Glutamatergic neuron (in vitro differentiated cells): ENCODE data around the gene STK25. TPM values are rescaled to one million over a fixed set of nuclear protein-coding genes. Genes with fewer than 3 reads are reported as not detected.

Experiments
- DNase-seq: peaks from one replicate; pipeline ENCODE4 v3.0.0; 2022
- H3K27ac Mint-ChIP-seq: one replicate; pipeline ENCODE4 v1.8.0; 2020; ENCODE audit warnings: mild to moderate bottlenecking, mixed read lengths, inconsistent platforms; ENCODE audit not compliant: unreplicated experiment
- H3K27me3 Mint-ChIP-seq: one replicate; pipeline ENCODE4 v1.8.0; 2020; ENCODE audit warnings: mild to moderate bottlenecking, moderate library complexity, mixed read lengths, inconsistent platforms; ENCODE audit not compliant: unreplicated experiment
- H3K36me3 Mint-ChIP-seq: one replicate; pipeline ENCODE4 v1.8.0; 2020; ENCODE audit warnings: mild to moderate bottlenecking, mixed read lengths, inconsistent platforms; ENCODE audit not compliant: unreplicated experiment
- H3K4me1 Mint-ChIP-seq: one replicate; pipeline ENCODE4 v1.8.0; 2020; ENCODE audit warnings: mild to moderate bottlenecking, low read depth, mixed read lengths, inconsistent platforms; ENCODE audit not compliant: unreplicated experiment
- H3K4me3 Mint-ChIP-seq: one replicate; pipeline ENCODE4 v1.8.0; 2020; ENCODE audit warnings: mild to moderate bottlenecking, mixed read lengths, inconsistent platforms; ENCODE audit not compliant: unreplicated experiment
- H3K9me3 Mint-ChIP-seq: one replicate; pipeline ENCODE4 v1.8.0; 2020; ENCODE audit warnings: mild to moderate bottlenecking, moderate library complexity, mixed read lengths, inconsistent platforms; ENCODE audit not compliant: unreplicated experiment
- long read RNA-seq: library from polyadenylated mRNA; unstranded; transcript quantifications from one replicate; pipeline ENCODE4 v2.0.0, GENCODE V29; 2020; ENCODE audit not compliant: unreplicated experiment
- total RNA-seq: library from RNA; stranded (reverse); fragmentation: NEBNext Ultra II Directional; extraction: Animal tissue kit (Norgen Biotek cat#: 25700); gene quantifications from one replicate; pipeline ENCODE4 v1.2.1, GENCODE V29; 2021; ENCODE audit not compliant: unreplicated experiment
- TF ChIP-seq, protein P1 (sequence below): fragments of 200-600 bp; sonication (generic); IDR thresholded peaks from one replicate; pipeline ENCODE4 v1.5.0; 2021; ENCODE audit not compliant: partially characterized antibody, unreplicated experiment

Gene STK25
- 347 TPM for total RNA-seq
- long read RNA-seq, full-length matches to known transcripts = 180 of 251 reads
- long read RNA-seq, partial matches to known transcripts = 9 of 251 reads
- long read RNA-seq, other reads (novel, unspliced or antisense) = 62 of 251 reads

DNA sequence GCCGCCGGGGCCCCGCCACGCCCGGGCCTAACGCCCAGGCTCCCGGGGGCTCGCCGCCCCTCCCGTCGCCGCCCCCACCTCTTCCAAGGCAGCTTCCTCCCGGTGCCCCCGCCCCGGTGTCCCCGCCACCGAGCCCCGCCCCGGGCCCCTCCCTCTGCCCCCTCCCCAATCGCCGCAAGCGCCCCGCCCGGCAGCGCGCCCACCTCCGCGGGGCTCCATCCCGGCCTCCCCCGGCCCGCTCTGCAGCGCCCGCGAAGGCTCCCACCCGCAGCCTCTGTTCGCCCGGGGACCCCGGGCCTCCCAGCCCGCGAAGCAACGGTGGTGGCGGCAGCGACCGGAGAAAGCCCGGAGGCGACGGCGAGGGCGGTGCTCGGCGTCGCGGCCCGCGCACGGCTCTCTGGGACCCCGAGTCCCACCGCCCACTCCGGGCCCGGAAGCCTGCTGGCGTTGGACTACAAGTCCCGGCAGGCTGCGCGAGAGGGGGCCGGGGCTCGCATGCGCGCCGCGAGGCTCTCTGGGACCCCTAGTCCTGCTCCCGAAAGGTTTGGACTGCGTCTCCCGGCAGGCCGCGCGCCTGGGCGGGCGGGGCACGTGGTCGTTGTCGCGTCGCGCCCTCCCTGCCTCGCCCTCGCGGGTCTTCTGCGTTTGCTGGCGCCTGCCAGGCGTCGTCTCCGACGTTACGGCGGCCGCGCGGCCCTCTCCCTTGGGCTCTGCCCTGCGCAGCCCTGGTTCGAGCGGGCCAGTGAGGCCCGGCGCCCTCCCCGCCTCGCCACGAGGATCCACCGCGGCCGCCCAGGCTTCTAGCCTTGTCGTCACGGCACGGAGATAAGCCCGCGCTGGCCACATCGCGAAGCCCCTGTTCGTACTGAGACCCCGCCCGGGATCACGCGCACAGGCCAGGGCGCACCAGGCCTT lies at the start of gene STK25:
Gene STK25, minus strand, starts transcription at position 345 of the 915 bp plus-strand sequence. CDS start 549 bp downstream, outside the sequence.
- Mint-ChIP-seq H3K4me3 (peak within 1 kb of the TSS; percentile 95), H3K9me3 (peaks cover 17% of the 10 kb centered on the region), H3K4me1 (peaks cover 18% of the 10 kb centered on the region), H3K36me3 (no peaks in the 10 kb centered on the region), H3K27ac (peak within 1 kb of the TSS; percentile 85), H3K27me3 (peaks cover 8% of the 10 kb centered on the region)
- TF ChIP-seq, protein P1, sequence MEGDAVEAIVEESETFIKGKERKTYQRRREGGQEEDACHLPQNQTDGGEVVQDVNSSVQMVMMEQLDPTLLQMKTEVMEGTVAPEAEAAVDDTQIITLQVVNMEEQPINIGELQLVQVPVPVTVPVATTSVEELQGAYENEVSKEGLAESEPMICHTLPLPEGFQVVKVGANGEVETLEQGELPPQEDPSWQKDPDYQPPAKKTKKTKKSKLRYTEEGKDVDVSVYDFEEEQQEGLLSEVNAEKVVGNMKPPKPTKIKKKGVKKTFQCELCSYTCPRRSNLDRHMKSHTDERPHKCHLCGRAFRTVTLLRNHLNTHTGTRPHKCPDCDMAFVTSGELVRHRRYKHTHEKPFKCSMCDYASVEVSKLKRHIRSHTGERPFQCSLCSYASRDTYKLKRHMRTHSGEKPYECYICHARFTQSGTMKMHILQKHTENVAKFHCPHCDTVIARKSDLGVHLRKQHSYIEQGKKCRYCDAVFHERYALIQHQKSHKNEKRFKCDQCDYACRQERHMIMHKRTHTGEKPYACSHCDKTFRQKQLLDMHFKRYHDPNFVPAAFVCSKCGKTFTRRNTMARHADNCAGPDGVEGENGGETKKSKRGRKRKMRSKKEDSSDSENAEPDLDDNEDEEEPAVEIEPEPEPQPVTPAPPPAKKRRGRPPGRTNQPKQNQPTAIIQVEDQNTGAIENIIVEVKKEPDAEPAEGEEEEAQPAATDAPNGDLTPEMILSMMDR = no peak
- peak; percentile 99 for DNase-seq

DNA sequence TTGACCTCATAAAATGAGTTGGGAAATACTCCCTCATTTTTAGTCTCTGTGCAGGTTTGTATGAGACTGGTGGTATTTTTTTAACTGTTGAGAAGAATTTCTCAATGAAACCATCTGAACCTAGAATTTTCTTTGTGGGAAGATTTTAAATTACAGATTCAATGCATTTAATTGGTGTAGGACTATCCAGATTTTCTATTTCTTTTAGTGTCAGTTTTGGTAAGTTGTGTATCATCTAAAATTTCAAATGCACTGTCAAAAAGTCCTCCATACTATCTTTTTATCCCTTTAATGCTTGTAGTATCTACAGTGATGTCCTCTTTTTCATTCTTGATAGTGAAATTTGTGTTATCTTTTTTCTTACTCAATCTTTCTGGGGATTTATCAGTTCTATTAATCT lies 48.4 kb upstream of the STK25 start:
- TF ChIP-seq, protein P1 = no peak
- no peak for DNase-seq
- no peak overlapping the region for H3K4me3 Mint-ChIP-seq
- peaks cover 24% of the 10 kb centered on the region for H3K36me3 Mint-ChIP-seq
- H3K27ac Mint-ChIP-seq = no peak overlapping the region
- H3K27me3 Mint-ChIP-seq = peaks cover 14% of the 10 kb centered on the region
- no peaks in the 10 kb centered on the region for H3K4me1 Mint-ChIP-seq
- H3K9me3 Mint-ChIP-seq = peaks cover 19% of the 10 kb centered on the region

DNA sequence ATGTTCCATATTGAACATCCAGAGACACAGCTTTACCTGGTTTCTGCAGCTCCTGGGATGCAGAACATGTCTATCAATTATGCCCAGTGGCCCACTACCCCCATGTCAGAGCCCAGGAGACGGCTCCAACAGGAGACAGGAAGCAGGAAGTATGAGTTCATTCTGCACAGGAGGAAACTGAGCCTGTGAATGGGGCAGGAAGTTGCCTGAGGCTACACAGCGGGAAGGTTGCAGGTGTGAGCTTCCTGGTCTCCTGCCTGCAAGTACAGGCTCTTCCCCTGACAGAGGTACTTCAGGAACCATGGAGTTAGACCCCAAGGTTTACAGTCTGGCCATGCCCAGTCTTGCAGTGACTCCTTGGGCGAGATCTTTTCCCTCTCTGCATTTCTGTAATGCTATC lies 47.3 kb upstream of the STK25 start:
- H3K27me3 Mint-ChIP-seq = peaks cover 14% of the 10 kb centered on the region
- no peak for DNase-seq
- H3K4me1 Mint-ChIP-seq = no peaks in the 10 kb centered on the region
- peaks cover 19% of the 10 kb centered on the region for H3K9me3 Mint-ChIP-seq
- H3K36me3 Mint-ChIP-seq = peaks cover 24% of the 10 kb centered on the region
- no peak overlapping the region for H3K4me3 Mint-ChIP-seq
- H3K27ac Mint-ChIP-seq = no peak overlapping the region
- TF ChIP-seq, protein P1 = no peak

DNA sequence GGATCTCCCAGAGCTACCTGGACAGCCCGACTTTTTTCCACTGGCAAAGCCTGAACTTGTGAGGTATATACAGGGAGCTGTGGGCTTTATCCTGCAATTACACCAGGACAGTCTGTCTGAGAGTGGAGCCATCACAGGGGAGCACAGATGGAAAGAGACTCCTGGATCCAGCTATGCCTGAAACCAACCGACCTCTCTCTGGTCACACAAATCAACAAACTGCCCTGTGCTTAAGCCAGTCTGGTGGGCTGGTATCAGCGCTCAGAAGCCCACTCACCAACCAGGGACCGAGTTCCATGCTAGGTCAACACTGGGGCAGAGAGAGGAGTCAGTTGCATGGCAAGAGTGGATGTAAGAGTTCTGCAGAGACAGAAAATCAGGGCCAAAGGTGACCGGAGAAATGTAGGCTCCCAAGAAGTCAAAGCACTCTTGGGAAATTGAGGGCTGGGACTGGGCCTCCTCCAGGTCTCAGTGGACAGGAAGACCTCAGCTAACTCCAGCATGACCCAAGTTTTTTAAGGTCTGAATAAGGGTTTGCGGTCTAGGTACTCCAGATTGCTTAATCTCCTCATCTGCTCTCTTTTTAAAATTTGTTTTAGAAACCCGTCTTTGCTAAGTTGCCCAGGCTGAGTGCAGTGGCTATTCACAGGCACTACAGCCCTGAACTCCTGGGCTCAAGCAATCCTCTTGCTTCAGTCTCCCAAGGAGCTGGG lies 46.4 kb upstream of the STK25 start:
- H3K9me3 Mint-ChIP-seq = peaks cover 19% of the 10 kb centered on the region
- H3K27me3 Mint-ChIP-seq = peaks cover 9% of the 10 kb centered on the region
- TF ChIP-seq, protein P1 = no peak
- no peaks in the 10 kb centered on the region for H3K4me1 Mint-ChIP-seq
- no peak overlapping the region for H3K4me3 Mint-ChIP-seq
- H3K27ac Mint-ChIP-seq = no peak overlapping the region
- DNase-seq = no peak
- peaks cover 24% of the 10 kb centered on the region for H3K36me3 Mint-ChIP-seq
